Naive thymus-derived CD4-positive, alpha-beta T cell (primary cell): Measurements from ENCODE around the gene NCAM1. TPM values are rescaled to one million over a fixed set of nuclear protein-coding genes. Genes with fewer than 3 reads are reported as not detected.
"Not testable (repeated sequence)": the region's sequence is repeated elsewhere in the genome, so short reads cannot be mapped to it uniquely, and the experiment has no call there.

Experiments used
- ATAC-seq: fragments of 150-1000 bp; cut with Tn5 transposase; 2 replicates; pipeline ENCODE4 v1.10.0; 2021; ENCODE audit warnings: mild to moderate bottlenecking, moderate library complexity
- CTCF ChIA-PET: fragments of 350-600 bp; sonication (Branson Sonifier 250); formaldehyde crosslinking; loops from one replicate; lab custom pipeline; 2021; ENCODE audit warnings: antibody characterized with exemption; lab: Charles Lee
- POLR2A ChIA-PET: fragments of 350-600 bp; sonication (Branson Sonifier 250); formaldehyde crosslinking; loops from one replicate; lab custom pipeline; 2021; ENCODE audit warnings: antibody characterized with exemption, inconsistent platforms; lab: Charles Lee
- DNase-seq, 9 donors: peaks; one replicate each; pipeline versions ENCODE4 v3.0.0 to v3.0.0-alpha.2; 2020 to 2022; ENCODE audit warnings: mixed read lengths in 1 of 9
- H3K27ac ChIP-seq: one replicate; pipeline ENCODE4 v1.7.0; 2013; ENCODE audit warnings: mild to moderate bottlenecking, low read depth, low read length, moderate library complexity
- H3K27me3 ChIP-seq, 2 donors: one replicate each; pipeline ENCODE4 v1.7.0; 2013; ENCODE audit warnings: low read length in 2 of 2, mild to moderate bottlenecking in 2 of 2, moderate library complexity in 2 of 2; ENCODE audit not compliant: control insufficient read depth in 2 of 2, insufficient read depth in 2 of 2
- H3K36me3 ChIP-seq, 3 experiments: 1 replicate in 2 of 3; 2 replicates in 1 of 3; pipeline ENCODE4 v1.7.0; 2013; ENCODE audit warnings: low read length in 3 of 3, mild to moderate bottlenecking in 3 of 3, moderate library complexity in 1 of 3; ENCODE audit not compliant: insufficient read depth in 3 of 3, control insufficient read depth in 2 of 3
- H3K4me1 ChIP-seq, 2 donors: one replicate each; pipeline ENCODE4 v1.7.0; 2013; ENCODE audit warnings: low read length in 2 of 2, mild to moderate bottlenecking in 2 of 2, moderate library complexity in 1 of 2; ENCODE audit not compliant: control insufficient read depth in 2 of 2, insufficient read depth in 2 of 2
- H3K4me3 ChIP-seq: 2 replicates; pipeline ENCODE4 v1.7.0; 2013; ENCODE audit warnings: mild to moderate bottlenecking, low read length
- H3K9me3 ChIP-seq, 3 experiments: 1 replicate in 2 of 3; 2 replicates in 1 of 3; pipeline ENCODE4 v1.7.0; 2013; ENCODE audit warnings: low read length in 3 of 3; ENCODE audit not compliant: control insufficient read depth in 2 of 3
- H3K27ac Mint-ChIP-seq, 9 donors: one replicate each; pipeline ENCODE4 v1.8.0; 2020 to 2022; ENCODE audit warnings: mixed read lengths in 9 of 9, mild to moderate bottlenecking in 8 of 9, moderate library complexity in 5 of 9, inconsistent platforms in 2 of 9
- H3K27me3 Mint-ChIP-seq, 5 donors: one replicate each; pipeline ENCODE4 v1.8.0; 2021 to 2022; ENCODE audit warnings: mixed read lengths in 5 of 5, mild to moderate bottlenecking in 1 of 5
- H3K36me3 Mint-ChIP-seq, 5 donors: one replicate each; pipeline ENCODE4 v1.8.0; 2020 to 2022; ENCODE audit warnings: mixed read lengths in 5 of 5, mild to moderate bottlenecking in 3 of 5, inconsistent platforms in 1 of 5
- H3K4me1 Mint-ChIP-seq, 7 donors: one replicate each; pipeline ENCODE4 v1.8.0; 2020 to 2022; ENCODE audit warnings: mixed read lengths in 7 of 7, mild to moderate bottlenecking in 3 of 7, inconsistent platforms in 1 of 7
- H3K4me3 Mint-ChIP-seq, 10 donors: one replicate each; pipeline ENCODE4 v1.8.0; 2020 to 2022; ENCODE audit warnings: mild to moderate bottlenecking in 10 of 10, mixed read lengths in 10 of 10, moderate library complexity in 6 of 10, inconsistent platforms in 2 of 10
- H3K9me3 Mint-ChIP-seq, 11 donors: one replicate each; pipeline ENCODE4 v1.8.0; 2020 to 2022; ENCODE audit warnings: mixed read lengths in 11 of 11, mild to moderate bottlenecking in 4 of 11, inconsistent platforms in 1 of 11, moderate library complexity in 1 of 11
- intact Hi-C, 2 donors: fragments of 100-400 bp; cut with micrococcal nuclease; formaldehyde crosslinking; loops; one replicate each; pipeline ENCODE4 v1.15.1; 2023
- polyA plus RNA-seq, 2 donors: library from polyadenylated mRNA; unstranded; fragments of 300-500 nt; fragmentation: Illumina TruSeq; gene quantifications; one replicate each; pipeline ENCODE4 v1.2.3, GENCODE V29; 2021
- total RNA-seq, 6 experiments: library from RNA in 5 of 6; stranded (reverse) in 5 of 6; gene quantifications; 1 replicate in 5 of 6; 2 replicates in 1 of 6; pipeline ENCODE4 v1.2.3 and lab custom pipeline; 2021 to 2026

NCAM1 gene
- total RNA-seq = 10 to 100 TPM in 1 of 5 experiments, 1 to 10 TPM in 2, under 1 TPM in 1, not detected in 1; 0.85 to 18.8 (median 1.2) TPM
- under 1 TPM in 1 of 2 donors, not detected in 1; 0.06 TPM for polyA plus RNA-seq
- total RNA-seq (lab: John Stamatoyannopoulos, UW) = not detected

DNA sequence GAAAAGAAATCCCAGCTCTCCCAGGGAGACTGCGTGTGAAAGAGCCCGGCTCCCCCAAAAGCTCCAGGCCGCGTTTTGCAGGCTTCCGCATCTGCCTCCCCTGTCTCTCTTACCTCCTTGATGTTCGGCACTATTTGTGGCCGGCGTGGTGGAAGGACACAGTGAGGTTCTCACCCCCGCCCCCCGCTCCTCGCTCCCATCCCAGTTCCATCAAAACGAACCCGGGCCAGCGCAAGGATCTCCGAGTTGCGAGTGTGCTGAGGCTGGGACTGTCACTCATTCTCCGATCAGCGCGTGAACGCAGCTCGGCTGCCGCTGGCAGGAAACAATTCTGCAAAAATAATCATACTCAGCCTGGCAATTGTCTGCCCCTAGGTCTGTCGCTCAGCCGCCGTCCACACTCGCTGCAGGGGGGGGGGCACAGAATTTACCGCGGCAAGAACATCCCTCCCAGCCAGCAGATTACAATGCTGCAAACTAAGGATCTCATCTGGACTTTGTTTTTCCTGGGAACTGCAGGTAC lies at the start of gene NCAM1:
Gene NCAM1 (plus strand): TSS at position 275 of the 523 bp plus-strand sequence.
- Histone ChIP-seq H3K9me3 (no peaks in the 10 kb centered on the region), H3K27ac (no peak within 1 kb of the TSS), H3K27me3 (no peaks in the 10 kb centered on the region), H3K4me1 (no peaks in the 10 kb centered on the region), H3K4me3 (peak within 1 kb of the TSS; percentile 33), H3K36me3 (no peaks in the 10 kb centered on the region)
- ChIA-PET POLR2A (no interaction called here), CTCF (interaction anchor here (0.6 kb wide), 1 partner anchor 741 kb away, joined by 3 read pairs; no protein-coding TSS in a partner anchor)
- peak within 1 kb of the TSS; percentile 77 to 93 (median 83) for H3K4me3 Mint-ChIP-seq
- peak within 1 kb of the TSS in 1 of 9 donors; percentile 54 for H3K27ac Mint-ChIP-seq
- peaks cover 10 to 24% (median 12%) of the 10 kb centered on the region in 7 donors for H3K4me1 Mint-ChIP-seq
- no peaks in the 10 kb centered on the region for H3K36me3 Mint-ChIP-seq
- peaks cover 0 to 8% (median 0%) of the 10 kb centered on the region in 11 donors for H3K9me3 Mint-ChIP-seq
- intact Hi-C loops = no loop called here
- H3K27me3 Mint-ChIP-seq = peaks cover 56 to 74% (median 63%) of the 10 kb centered on the region in 5 donors
- peak in 2 of 9 donors; percentile 3 to 7 for DNase-seq
- ATAC-seq = peak; percentile 54

DNA sequence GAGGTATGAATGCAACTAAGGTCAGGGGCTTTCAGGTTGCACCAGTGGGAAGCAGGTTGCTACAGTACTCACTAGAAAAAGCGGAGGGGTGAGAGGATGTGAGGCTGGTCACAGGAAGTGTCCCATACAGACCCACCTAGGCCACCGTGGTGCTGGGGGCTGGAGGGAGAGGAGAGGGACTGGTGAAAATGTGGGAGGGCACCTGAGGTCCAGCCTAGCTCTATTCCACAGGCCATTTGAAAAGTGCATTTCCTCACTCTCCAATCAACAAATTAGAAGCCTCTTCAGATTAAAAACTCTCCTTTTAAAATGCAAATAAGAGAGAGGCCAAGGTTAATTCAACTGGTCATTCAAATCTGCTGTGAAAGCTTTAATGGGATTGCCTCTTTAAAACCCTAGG lies 38.6 kb upstream of the NCAM1 start:
- DNase-seq (no peak), ATAC-seq (no peak)
- POLR2A ChIA-PET = no interaction called here
- Mint-ChIP-seq H3K27ac (no peak overlapping the region), H3K4me3 (no peak overlapping the region), H3K27me3 (peaks cover 0 to 24% (median 14%) of the 10 kb centered on the region in 5 donors), H3K9me3 (peaks cover 0 to 7% (median 0%) of the 10 kb centered on the region in 11 donors), H3K36me3 (no peaks in the 10 kb centered on the region), H3K4me1 (no peaks in the 10 kb centered on the region)
- Histone ChIP-seq H3K27ac (no peak overlapping the region), H3K36me3 (no peaks in the 10 kb centered on the region), H3K27me3 (no peaks in the 10 kb centered on the region), H3K4me1 (no peaks in the 10 kb centered on the region), H3K4me3 (no peak overlapping the region), H3K9me3 (no peaks in the 10 kb centered on the region)
- intact Hi-C loops = no loop called here
- CTCF ChIA-PET = no interaction called here

DNA sequence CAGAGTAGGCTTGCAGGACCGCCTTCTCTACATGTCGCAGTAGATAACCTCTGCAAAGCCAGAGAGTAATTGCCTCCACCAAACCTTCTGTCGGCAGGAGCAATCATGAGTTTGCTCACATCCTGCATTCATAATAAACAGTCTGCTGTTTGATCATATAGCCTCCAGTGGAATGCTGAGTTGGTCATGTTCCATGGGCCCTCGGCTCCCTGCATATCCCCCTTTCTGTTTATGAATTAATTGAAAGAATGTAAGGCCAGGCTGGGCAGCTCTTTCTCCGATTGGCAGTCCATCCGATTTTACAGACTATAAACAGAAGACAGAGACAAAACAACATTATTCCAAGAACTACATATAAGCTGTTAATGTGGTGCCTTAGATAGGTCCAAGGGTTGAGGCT lies 36.4 kb upstream of the NCAM1 start:
- H3K27ac ChIP-seq = not testable (repeated sequence)

DNA sequence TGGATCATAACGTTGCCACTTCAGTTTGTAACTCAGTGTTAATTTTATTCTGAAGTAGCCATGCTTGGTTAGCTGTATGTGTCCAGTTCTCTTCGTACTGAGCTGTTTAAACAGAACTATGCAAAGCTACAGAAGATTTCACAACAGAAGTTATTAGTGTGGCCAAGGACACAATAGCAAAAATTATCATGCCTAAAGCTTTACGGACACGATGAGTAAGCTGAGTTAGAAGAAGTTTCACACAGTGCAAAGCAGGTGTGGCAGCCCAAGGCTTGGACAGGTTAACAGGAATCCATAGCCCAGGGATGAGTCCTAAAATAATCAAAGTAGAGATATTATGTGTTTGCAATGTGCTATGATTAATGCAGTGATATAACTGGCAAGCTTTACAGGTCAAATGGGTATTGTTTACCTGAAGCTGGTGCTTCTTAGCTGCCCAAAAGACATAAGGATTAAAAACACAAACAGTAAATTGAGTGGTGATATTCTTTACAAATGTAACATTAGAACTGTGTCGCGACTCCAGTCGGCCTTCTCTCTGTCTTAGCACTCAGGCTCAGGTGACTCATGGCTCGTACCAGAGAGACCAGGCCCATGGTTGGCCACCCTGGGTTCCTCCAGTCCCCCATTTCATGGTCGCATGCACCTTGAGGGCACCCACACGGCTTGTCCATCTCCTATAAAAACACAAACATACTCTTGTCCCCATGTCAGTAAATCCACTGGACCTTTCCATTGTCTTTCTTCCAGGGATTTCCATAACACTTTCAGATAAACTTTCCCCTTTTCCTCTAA lies 35.5 kb upstream of the NCAM1 start:
- H3K27me3 Mint-ChIP-seq = peaks cover 0 to 27% (median 14%) of the 10 kb centered on the region in 5 donors
- no peak overlapping the region for H3K4me3 ChIP-seq
- POLR2A ChIA-PET = interaction anchor here (0.6 kb wide), 1 partner anchor 1923 kb away, joined by 3 read pairs; no protein-coding TSS in a partner anchor
- no peak overlapping the region for H3K27ac Mint-ChIP-seq
- H3K36me3 Mint-ChIP-seq = no peaks in the 10 kb centered on the region
- no peaks in the 10 kb centered on the region for H3K36me3 ChIP-seq
- no peak for DNase-seq
- intact Hi-C loops = no loop called here
- H3K27me3 ChIP-seq = no peaks in the 10 kb centered on the region
- no peak overlapping the region for H3K4me3 Mint-ChIP-seq
- no peaks in the 10 kb centered on the region for H3K4me1 Mint-ChIP-seq
- H3K4me1 ChIP-seq = no peaks in the 10 kb centered on the region
- ATAC-seq = no peak
- no peaks in the 10 kb centered on the region for H3K9me3 ChIP-seq
- CTCF ChIA-PET = no interaction called here
- H3K9me3 Mint-ChIP-seq = peaks cover 0 to 4% (median 0%) of the 10 kb centered on the region in 11 donors
- H3K27ac ChIP-seq = no peak overlapping the region

More for the DNA sequence above, 36.4 kb upstream of the NCAM1 start:
- H3K27ac Mint-ChIP-seq, H3K9me3 Mint-ChIP-seq, H3K4me3 Mint-ChIP-seq, H3K36me3 Mint-ChIP-seq, H3K9me3 ChIP-seq, DNase-seq, H3K4me1 ChIP-seq, H3K36me3 ChIP-seq, H3K27me3 ChIP-seq, CTCF ChIA-PET, intact Hi-C loops, ATAC-seq, H3K4me1 Mint-ChIP-seq, H3K4me3 ChIP-seq, POLR2A ChIA-PET: not testable (repeated sequence)
- H3K27me3 Mint-ChIP-seq = peaks cover 0 to 24% (median 14%) of the 10 kb centered on the region in 5 donors

DNA sequence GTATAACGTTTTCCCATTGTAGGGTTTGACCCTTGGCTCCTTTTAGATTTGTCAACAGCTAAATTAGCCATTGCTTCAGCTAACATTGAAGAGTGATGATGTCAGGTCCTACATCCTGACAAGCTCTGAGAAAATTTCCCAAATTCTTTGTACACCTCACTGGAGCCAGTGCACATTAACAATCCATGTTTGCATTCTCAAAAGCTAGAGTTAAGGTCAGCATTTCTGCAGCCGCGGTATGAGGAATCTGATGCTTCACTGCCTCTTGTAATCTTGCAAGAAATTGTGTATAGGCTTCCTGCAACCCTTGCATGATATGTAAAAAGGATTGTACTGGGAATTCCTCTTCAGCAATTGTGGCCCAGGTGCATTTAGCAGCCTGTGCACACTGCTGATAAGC lies 33.1 kb upstream of the NCAM1 start:
- H3K27ac Mint-ChIP-seq = no peak overlapping the region
- H3K4me1 ChIP-seq = no peaks in the 10 kb centered on the region
- H3K9me3 ChIP-seq = no peaks in the 10 kb centered on the region
- no peak for ATAC-seq
- H3K9me3 Mint-ChIP-seq = peaks cover 0 to 2% (median 0%) of the 10 kb centered on the region in 11 donors
- no peaks in the 10 kb centered on the region for H3K27me3 ChIP-seq
- H3K4me3 Mint-ChIP-seq = no peak overlapping the region
- no peak for DNase-seq
- H3K36me3 Mint-ChIP-seq = no peaks in the 10 kb centered on the region
- H3K4me3 ChIP-seq = no peak overlapping the region
- intact Hi-C loops = no loop called here
- no peaks in the 10 kb centered on the region for H3K4me1 Mint-ChIP-seq
- no peak overlapping the region for H3K27ac ChIP-seq
- H3K36me3 ChIP-seq = no peaks in the 10 kb centered on the region
- H3K27me3 Mint-ChIP-seq = peaks cover 3 to 32% (median 11%) of the 10 kb centered on the region in 5 donors
- POLR2A ChIA-PET = no interaction called here
- CTCF ChIA-PET = no interaction called here

DNA sequence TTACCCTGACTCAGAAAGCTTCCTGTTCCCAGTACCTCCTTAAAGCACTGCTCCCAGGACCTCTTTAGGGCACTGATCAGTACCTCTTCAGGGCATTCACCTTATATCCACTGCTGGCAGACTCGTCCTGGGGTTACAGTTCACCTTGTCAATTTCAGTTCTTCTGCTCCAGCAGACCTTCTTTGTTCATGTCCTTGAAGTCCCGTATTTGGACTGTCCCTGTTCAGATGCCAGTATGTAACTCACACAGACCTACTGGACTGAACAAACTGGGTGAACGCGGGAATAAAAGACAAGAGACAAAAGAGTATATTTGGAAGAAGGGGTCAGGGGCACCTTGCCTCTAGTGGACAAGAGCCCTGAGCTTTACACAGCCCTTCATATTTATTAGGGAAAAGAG lies 31.8 kb upstream of the NCAM1 start:
- ChIA-PET POLR2A (no interaction called here), CTCF (no interaction called here)
- H3K27ac Mint-ChIP-seq = no peak overlapping the region

More for the DNA sequence above, 31.8 kb upstream of the NCAM1 start:
- H3K9me3 ChIP-seq = no peaks in the 10 kb centered on the region
- H3K27me3 ChIP-seq = no peaks in the 10 kb centered on the region
- Mint-ChIP-seq H3K27me3 (peaks cover 8 to 31% (median 12%) of the 10 kb centered on the region in 5 donors), H3K36me3 (no peaks in the 10 kb centered on the region), H3K4me1 (no peaks in the 10 kb centered on the region), H3K4me3 (no peak overlapping the region), H3K9me3 (peaks cover 0 to 2% (median 0%) of the 10 kb centered on the region in 11 donors)
- no peaks in the 10 kb centered on the region for H3K4me1 ChIP-seq
- intact Hi-C loops = no loop called here
- no peak overlapping the region for H3K4me3 ChIP-seq
- ATAC-seq (no peak), DNase-seq (no peak)
- H3K36me3 ChIP-seq = no peaks in the 10 kb centered on the region
- no peak overlapping the region for H3K27ac ChIP-seq
